Measurements from ENCODE around the gene CSNK1G3.
"Not testable (repeated sequence)": the region's sequence is repeated elsewhere in the genome, so short reads cannot be mapped to it uniquely, and the experiment has no call there.

Gene CSNK1G3

DNA sequence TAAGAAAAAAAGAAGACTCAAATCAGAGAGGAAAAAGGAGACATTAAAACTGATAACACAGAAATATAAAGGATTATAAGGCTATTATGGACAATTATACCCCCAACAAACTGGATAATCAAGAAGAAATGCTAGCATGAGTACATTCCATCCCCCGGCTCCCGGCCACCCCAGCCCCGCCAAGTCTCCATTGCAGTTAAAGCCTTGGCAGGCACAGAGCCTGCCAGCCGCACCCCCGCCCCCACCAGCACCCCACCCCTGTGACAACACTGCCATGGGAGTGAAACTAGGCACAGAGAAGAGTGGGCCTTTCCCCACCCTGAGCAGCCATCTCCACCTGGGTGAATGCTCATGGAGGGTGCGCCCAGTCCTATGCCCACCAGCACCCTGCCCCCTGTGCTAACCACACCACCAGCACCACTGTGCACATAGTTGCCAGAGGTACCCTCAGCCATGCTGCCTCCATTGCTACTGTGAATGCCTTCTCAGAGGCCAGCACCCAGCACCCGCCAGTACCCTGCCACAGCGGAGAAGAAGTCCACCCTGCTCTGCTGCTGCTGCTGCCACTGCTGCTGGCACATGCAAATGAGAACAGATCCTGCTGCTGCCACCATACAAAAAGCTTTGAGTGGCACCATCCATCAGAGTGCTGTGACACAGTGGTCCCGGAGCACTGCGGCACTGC is 117.0 kb downstream of the CSNK1G3 start:
- FAIRE-seq (no peak), DNase-seq (ENCODE audit: insufficient read length, low spot score) (no peak)

DNA sequence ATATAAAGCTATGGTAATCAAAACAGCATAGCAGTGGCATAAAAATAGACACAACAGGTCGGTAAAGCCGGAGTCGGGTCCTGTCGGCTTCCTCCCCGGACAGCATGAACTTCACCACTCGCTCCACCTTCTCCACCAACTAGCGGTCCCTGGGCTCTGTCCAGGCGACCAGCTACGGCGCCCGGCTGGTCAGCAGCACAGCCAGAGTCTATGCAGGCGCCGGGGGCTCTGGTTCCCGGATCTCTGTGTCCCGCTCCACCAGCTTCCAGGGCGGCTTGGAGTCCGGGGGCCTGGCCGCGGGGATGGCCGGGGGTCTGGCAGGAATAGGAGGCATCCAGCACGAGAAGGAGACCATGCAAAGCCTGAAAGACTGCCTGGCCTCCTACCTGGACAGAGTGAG is 124.0 kb downstream of the CSNK1G3 start:
- DNase-seq (ENCODE audit: insufficient read length, low spot score), result no peak
- no peak for FAIRE-seq

DNA sequence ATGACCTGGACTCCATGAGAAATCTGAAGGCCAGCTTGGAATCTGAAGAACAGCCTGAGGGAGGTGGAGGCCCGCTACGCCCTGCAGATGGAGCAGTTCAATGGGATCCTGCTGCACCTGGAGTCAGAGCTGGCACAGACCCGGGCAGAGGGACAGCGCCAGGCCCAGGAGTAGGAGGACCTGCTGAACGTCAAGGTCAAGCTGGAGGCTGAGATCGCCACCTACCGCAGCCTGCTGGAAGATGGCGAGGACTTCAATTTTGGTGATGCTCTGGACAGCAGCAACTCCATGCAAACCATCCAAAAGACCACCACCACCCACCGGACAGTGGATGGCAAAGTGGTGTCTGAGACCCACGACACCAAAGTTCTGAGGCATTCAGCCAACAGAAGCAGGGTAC is 125.1 kb downstream of the CSNK1G3 start:
- not testable (repeated sequence) for FAIRE-seq

DNA sequence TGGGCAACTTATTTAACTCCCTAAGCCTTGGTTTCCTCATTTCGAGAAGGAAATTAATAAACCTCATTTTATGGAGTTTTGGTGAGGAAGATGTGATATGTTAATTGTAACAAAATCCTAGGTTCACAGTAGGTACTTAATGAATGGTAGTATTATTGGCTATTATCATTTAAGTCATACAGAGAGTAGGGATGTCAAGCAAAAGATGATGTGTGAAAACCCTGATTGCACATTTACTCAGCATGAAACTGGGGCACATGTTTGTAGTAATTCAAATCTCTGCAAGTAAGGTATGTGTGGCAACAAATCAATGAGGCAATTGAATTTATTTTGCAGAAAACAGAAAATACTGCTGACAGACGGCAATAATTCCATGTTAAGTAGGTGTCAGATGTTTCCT is 127.3 kb downstream of the CSNK1G3 start:
- DNase-seq (ENCODE audit: insufficient read length, low spot score), result no peak
- no peak for FAIRE-seq

More for the DNA sequence above, 125.1 kb downstream of the CSNK1G3 start:
- not testable (repeated sequence) for DNase-seq (ENCODE audit: insufficient read length, low spot score)

DNA sequence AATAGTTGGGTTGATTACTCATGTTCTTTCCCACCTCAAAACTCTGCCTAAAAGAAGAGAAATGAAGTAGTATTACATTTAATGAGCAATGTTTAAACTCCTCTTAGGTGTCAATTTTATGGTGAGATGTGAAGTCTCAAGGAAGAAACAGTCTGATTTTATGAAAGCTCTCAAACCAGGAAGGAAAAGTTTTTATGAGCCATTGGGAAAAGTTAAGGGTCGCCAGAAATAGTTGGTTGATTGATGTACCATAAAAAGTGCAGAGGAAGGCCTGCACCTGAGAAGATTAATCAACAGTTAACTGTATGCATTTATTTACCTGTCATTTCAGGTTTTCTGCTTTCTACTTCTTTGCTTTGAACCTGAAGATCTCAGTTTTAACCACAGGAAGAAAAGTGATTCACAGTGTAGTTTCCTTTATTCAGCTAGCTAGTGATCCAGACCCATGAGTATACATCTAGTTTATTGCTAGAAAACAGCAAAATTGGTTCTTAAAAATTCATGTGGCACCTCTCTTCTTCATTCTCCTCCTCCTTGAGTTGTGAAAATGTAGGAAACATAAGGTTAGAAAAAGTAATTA is 133.1 kb downstream of the CSNK1G3 start:
- DNase-seq (ENCODE audit: insufficient read length, low spot score) (no peak), FAIRE-seq (no peak)

DNA sequence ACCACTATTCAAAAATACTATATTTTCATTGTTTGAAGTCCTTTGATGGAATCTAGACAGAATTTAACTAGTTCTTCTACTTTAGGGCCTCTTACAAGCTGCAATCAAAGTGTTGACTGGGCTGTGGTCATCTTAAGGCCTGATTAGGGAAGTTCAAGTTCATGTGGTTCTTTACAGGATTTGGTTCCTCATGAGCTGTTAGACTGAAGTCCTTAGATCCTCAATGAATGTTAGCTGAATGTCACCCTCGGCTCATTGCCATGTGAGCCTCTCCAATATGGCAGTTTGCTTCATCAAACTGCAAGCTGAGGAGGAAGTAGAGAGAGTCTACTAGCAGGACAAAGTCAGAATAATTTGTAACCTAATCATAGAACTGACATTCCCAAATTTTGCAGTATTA is 135.1 kb downstream of the CSNK1G3 start:
- DNase-seq (ENCODE audit: insufficient read length, low spot score), result no peak
- FAIRE-seq, result no peak

DNA sequence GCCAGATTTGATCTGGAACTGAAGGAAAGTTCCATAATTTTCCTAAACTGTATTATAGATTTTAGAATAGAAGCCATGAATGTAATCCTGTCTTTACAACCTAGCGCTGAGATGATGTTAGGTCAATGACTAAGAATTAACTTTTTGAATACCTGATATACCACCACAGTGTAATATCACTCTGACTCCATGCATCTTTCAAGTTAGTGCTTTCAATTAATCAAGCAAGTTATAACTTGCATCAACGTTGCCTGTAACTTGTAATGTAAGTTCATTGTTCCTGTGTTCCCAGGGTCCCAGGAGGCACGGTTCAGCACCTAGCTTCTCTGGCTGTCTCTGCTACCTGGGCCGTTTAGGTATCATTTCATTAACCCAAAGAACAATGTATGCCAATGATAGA is 139.3 kb downstream of the CSNK1G3 start:
- FAIRE-seq (no peak), DNase-seq (ENCODE audit: insufficient read length, low spot score) (no peak)

DNA sequence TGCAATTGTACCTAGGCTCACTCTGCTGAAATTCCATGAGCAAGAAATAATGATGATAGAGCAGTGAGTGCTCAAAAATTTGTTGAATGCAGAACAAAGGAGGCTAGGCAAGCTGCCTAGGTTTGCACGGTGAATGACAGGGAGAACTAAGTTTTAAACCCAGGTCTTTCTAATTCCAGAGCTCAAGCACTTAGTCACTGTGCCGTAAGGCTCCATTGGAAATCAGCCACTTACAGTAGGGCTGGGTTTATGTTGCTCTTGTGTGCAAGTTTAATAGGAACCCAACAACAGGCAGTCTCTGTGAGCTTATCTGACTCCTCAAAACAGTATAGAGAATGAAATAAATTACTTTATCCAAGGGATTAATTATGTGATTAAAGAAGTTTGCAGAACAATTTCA is 147.0 kb downstream of the CSNK1G3 start:
- no peak for DNase-seq (ENCODE audit: insufficient read length, low spot score)
- FAIRE-seq, result no peak

DNA sequence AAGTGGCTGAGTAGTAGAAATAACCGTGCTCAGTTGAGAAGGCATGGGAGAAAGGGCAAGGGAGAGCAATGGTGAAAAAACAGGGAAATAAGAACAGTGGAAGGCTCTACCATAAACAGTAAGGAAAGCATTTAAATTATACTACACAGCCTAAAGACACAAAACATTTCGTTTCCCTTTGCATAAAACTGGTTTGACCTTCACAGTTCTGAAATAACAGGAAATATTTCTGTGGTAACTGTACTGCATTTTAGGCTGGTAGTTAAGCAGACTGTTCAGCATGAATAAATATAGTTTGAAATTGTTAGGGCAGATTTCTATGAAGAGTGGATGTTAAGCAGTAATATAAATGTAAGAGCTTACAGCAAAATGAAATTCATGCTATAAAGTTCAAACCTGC is 147.5 kb downstream of the CSNK1G3 start:
- no peak for FAIRE-seq
- DNase-seq (ENCODE audit: insufficient read length, low spot score), result no peak

DNA sequence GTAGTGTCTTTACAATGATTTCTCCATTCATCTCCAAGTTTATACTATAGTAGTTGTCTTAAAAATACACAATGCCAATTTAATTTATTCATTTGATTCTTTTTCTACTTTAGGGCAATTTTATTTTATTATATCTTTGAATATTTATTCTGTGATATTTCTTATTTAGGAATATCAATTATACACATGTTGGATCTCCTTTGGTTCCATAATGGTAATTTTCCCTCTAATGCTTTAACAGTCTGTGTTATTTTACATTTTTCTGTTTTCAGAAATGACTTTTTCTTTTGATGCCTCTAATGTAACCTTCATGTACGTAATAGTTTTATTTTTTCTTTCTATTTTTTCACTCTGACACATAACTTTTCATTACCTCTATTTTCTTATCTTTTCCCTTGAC is 153.0 kb downstream of the CSNK1G3 start:
- FAIRE-seq, result no peak
- DNase-seq (ENCODE audit: insufficient read length, low spot score), result no peak

DNA sequence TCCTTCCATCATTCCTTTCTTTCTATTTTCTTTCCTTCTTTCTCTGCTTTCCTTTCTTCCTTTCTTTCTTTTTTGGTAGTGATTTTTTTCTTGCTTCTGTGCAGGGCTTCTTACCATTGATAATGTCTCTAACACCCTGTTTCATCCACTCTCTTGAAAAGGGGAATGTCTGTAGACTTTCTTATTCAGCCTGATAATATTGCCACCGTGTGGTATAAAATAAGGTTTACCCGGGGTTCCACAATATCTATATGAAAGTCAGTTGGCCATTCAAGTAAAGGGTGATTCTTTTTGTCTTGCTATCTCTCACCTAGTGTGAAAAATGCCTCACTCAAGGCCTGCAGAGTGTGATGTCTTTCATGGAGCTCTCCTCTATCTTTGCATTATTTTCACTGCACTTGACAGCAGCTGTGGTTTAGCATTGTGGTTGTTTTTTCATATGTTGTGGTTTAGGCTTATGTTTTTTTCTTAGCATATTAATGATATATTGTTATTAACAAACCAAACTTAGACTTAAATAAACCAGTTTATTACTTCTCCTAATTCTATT is 153.9 kb downstream of the CSNK1G3 start:
- DNase-seq (ENCODE audit: insufficient read length, low spot score) (no peak), FAIRE-seq (no peak)
